Measurements from ENCODE around the gene IFI27L2.

DNA sequence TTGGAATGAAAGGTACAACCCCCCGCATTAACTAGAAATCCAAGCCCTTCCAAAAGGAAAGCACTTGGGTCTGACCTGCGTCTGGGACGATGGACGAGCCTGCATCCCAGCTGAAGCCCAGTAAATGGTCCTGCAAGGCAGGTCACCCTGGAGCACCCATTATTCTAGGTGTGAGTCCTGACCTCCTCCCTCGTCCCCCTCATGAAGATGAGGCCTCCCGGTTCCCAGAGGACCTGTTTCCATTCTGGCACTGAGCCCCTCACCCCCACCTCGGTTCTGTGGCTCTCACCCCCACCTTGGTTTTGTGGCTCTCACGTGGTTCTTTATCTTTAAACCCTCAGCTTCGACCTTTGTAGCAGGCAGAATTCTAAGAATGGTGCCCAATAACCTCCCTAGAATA, 11.5 kb downstream of the IFI27L2 start:
- TF ChIP-seq, protein P1, sequence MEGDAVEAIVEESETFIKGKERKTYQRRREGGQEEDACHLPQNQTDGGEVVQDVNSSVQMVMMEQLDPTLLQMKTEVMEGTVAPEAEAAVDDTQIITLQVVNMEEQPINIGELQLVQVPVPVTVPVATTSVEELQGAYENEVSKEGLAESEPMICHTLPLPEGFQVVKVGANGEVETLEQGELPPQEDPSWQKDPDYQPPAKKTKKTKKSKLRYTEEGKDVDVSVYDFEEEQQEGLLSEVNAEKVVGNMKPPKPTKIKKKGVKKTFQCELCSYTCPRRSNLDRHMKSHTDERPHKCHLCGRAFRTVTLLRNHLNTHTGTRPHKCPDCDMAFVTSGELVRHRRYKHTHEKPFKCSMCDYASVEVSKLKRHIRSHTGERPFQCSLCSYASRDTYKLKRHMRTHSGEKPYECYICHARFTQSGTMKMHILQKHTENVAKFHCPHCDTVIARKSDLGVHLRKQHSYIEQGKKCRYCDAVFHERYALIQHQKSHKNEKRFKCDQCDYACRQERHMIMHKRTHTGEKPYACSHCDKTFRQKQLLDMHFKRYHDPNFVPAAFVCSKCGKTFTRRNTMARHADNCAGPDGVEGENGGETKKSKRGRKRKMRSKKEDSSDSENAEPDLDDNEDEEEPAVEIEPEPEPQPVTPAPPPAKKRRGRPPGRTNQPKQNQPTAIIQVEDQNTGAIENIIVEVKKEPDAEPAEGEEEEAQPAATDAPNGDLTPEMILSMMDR (IDR thresholded peaks at IDR 0.05; ENCODE audit: insufficient read depth, low read length): no peak
- TF ChIP-seq POLR2AphosphoS5 (IDR thresholded peaks at IDR 0.05; ENCODE audit: low read depth): no peak
- TF ChIP-seq, protein P2, sequence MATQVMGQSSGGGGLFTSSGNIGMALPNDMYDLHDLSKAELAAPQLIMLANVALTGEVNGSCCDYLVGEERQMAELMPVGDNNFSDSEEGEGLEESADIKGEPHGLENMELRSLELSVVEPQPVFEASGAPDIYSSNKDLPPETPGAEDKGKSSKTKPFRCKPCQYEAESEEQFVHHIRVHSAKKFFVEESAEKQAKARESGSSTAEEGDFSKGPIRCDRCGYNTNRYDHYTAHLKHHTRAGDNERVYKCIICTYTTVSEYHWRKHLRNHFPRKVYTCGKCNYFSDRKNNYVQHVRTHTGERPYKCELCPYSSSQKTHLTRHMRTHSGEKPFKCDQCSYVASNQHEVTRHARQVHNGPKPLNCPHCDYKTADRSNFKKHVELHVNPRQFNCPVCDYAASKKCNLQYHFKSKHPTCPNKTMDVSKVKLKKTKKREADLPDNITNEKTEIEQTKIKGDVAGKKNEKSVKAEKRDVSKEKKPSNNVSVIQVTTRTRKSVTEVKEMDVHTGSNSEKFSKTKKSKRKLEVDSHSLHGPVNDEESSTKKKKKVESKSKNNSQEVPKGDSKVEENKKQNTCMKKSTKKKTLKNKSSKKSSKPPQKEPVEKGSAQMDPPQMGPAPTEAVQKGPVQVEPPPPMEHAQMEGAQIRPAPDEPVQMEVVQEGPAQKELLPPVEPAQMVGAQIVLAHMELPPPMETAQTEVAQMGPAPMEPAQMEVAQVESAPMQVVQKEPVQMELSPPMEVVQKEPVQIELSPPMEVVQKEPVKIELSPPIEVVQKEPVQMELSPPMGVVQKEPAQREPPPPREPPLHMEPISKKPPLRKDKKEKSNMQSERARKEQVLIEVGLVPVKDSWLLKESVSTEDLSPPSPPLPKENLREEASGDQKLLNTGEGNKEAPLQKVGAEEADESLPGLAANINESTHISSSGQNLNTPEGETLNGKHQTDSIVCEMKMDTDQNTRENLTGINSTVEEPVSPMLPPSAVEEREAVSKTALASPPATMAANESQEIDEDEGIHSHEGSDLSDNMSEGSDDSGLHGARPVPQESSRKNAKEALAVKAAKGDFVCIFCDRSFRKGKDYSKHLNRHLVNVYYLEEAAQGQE (IDR thresholded peaks at IDR 0.05; ENCODE audit: insufficient replicate concordance, low read depth): no peak
- no peak for TF ChIP-seq GABPA (IDR thresholded peaks at IDR 0.05; ENCODE audit: low read depth)

Measured in HL-60 (cell line).